Vagina (tissue), 2 donors: Measurements from ENCODE around the gene ICE1.

Experiments used
- CTCF ChIP-seq, 3 experiments: fragments of 450-650 bp in 2 of 3; fragments of 200-600 bp in 1 of 3; sonication (generic) in 1 of 3; IDR thresholded peaks; one replicate each; pipeline ENCODE4 v1.5.1; 2017 to 2019; ENCODE audit warnings: antibody characterized with exemption in 3 of 3, mild to moderate bottlenecking in 2 of 3, moderate library complexity in 2 of 3
- POLR2A ChIP-seq, 2 donors: fragments of 450-650 bp; IDR thresholded peaks; one replicate each; pipeline ENCODE4 v1.6.1; 2017; ENCODE audit warnings: antibody characterized with exemption in 2 of 2, mild to moderate bottlenecking in 2 of 2, moderate library complexity in 2 of 2

- no peak for TF ChIP-seq CTCF (IDR thresholded peaks at IDR 0.05)
- no peak for TF ChIP-seq POLR2A (IDR thresholded peaks at IDR 0.05)
These were observed 43.8 kb downstream of the ICE1 start for GRCh38 chr5:5466227-5466626.
